NK-92 (cell line): ENCODE measurements around the gene ADGRD2.

Source experiments
- DNase-seq: peaks from one replicate; lab custom pipeline; 2025; ENCODE audit not compliant: unreplicated experiment; lab: John Stamatoyannopoulos, UW

Gene ADGRD2

GRCh38 chr9:124436320-124436719 lies 13.9 kb upstream of the ADGRD2 start:
- no peak for DNase-seq

DNA sequence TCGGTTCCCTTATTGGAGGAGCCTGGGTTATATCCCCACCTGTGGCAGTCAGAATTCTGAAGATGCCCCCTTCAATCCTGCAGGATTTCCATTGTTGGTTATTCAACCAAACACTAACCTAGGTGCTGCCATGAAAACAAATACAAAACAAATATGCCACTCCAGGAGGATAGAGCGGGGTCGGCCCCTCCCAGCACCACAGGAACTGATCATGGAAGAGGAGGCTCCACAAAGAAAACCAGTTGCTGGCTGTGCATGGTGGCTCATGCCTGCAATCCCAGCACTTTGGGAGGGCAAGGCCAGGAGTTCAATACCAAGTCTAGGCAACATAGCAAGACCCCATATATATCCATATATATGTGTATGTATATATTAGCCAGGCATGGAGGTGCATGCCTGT lies 13.2 kb upstream of the ADGRD2 start:
- no peak for DNase-seq

DNA sequence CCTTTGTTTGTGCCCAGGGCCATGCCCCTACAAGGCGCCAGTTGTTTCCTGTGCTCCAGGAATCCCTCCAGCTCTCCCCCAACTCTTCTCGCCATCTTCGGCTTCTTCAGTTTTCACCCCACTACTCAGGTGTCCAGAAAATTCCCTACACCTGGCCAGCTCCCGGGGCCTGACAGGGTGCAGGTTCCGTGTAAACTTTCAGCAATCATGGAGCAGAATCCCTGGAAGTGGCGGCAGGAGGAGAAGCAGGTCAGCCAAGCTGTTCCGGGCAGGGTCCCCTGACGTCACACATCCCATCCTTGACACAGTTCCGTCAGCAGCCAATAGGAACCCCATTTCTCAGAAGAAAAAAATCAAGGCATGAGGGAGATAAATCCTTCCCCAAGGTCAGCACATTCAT lies 12.2 kb upstream of the ADGRD2 start:
- DNase-seq, result no peak

- no peak for DNase-seq
Observed at GRCh38 chr9:124439086-124439485, 11.2 kb upstream of the ADGRD2 start.

GRCh38 chr9:124439686-124440243 lies 10.5 kb upstream of the ADGRD2 start:
- no peak for DNase-seq

- DNase-seq, result no peak
Observed at GRCh38 chr9:124440786-124441185, 9.5 kb upstream of the ADGRD2 start.

DNA sequence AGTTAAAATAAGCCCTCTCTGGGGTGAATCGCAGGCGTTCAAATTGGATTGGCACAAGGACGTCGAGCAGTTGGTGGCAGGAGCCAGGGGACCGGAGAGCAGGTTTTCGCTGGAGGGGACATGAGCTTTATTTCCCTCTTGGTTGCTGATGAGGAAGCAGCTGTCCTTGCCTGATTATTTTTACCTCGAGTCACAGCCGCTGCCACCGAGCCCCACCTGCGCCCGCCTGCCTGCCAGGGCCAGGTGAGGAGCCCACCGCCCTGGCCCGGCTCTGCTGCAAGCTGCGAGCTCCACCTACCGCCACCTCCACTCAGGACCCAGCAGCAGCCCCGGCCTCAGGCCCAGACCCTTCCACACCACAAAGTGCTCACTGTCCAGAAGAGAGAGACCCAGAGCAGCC lies 9.0 kb upstream of the ADGRD2 start:
- DNase-seq, result no peak

DNA sequence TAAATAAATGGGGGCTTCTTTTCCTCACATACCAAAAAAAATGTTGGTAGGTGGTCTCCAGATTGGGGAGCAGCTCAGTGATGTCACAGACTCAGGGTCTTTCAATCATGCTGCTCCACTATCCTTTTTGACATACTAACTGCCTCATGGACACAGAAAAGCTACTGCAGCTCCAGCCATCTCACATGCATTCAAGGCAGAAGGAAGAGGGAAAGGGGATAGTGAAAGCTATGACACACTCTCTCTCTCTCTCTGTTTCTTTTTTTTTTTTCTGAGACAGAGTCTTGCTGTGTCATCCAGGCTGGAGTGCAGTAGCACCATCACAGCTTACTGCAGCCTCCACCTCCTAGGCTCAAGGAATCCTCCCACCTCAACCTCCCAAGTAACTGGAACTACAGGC lies 7.9 kb upstream of the ADGRD2 start:
- DNase-seq, result no peak

GRCh38 chr9:124442826-124443225 lies 7.4 kb upstream of the ADGRD2 start:
- no peak for DNase-seq

DNA sequence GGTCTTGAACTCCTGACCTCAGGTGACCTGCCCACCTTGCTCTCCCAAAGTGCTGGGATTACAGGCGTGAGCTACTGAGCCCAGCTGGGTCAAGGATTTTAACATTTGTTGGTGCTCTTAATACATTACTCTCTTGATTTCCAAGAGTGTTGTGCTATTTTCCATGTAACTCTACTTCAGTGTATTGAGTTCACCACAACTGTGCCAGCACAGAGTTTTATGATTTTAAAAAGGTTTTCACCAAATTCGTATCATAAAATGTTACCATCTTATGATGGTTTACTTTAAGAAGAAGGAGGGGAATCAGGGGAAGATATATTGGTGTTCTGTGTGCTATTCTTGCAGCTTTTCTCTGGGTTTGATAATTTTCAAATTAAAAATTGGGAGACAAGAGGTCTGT lies 6.6 kb upstream of the ADGRD2 start:
- no peak for DNase-seq

DNA sequence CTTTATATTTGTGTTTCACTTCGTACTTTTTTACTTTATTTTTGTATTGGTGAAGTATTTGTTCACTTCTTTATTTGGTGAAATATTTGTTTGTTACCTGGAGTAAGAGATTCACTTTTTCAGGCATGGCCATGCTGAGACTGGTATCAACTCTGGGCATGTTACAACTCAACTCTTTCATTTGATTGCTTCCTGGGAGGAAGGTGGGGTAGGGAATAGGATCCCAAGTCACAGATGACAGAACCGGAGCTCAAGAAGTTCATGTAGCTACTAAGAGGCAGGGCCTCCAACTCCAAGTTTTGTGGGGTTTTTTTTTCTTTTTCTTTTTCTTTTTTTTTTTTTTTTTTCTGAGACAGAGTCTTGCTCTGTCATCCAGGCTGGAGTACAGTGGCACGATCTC lies 6.1 kb upstream of the ADGRD2 start:
- DNase-seq, result no peak

DNA sequence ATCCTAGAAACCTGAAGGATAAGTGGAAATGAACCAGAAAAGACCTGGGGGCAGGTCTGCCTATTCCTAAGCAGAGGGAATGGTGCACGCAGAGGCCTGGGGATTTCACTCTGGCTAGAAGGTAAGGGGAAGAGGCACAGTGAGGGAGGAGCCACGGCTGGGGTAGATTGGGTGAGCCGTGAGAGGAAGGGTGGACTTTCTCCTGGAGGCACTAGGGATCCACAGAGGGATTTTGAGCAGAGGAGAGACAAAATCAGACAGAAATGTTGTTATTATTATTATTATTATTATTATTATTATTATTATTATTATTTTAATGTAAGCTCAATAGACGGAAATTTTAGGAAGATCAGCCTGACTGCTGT lies 3.0 kb upstream of the ADGRD2 start:
- DNase-seq, result no peak

- DNase-seq, result no peak
Observed at GRCh38 chr9:124448019-124448418, 2.2 kb upstream of the ADGRD2 start.

DNA sequence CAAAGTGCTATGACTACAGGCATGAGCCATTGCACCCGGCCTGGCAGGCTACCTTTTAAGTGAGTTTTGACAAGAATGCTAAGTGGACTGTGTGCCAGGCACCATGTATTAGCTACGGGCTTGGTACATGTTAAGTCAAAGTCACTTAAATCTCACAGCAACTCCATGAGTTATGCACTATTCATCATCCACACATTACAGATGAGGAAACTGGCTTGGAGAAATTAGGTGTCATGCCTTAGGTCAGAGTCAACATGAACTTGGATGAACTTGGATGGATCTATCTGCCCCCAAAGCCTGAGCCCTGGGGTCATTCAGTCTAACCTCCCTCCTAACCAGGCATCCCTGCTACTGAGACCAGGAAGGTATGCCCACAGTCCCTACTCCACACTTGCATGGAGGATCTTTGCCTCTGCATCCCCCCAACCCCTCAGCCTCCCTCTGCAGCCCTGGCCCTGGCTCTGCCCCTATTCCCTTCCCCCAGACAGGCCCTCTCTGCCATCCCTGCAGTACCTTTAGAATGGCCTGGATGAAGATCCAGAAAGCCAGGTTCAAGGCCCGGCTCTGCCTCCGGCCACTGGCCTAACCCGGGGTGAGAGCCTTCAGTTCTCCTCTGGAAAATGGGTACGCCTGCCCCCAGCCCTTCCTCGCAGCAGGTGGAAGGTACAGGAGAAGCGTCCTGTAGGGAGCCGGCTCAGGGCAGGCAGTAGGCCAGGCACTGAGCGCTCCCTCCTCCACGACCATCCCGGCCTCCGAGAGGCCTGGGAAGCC lies 685 bp upstream of the ADGRD2 start:
- DNase-seq, result no peak

DNA sequence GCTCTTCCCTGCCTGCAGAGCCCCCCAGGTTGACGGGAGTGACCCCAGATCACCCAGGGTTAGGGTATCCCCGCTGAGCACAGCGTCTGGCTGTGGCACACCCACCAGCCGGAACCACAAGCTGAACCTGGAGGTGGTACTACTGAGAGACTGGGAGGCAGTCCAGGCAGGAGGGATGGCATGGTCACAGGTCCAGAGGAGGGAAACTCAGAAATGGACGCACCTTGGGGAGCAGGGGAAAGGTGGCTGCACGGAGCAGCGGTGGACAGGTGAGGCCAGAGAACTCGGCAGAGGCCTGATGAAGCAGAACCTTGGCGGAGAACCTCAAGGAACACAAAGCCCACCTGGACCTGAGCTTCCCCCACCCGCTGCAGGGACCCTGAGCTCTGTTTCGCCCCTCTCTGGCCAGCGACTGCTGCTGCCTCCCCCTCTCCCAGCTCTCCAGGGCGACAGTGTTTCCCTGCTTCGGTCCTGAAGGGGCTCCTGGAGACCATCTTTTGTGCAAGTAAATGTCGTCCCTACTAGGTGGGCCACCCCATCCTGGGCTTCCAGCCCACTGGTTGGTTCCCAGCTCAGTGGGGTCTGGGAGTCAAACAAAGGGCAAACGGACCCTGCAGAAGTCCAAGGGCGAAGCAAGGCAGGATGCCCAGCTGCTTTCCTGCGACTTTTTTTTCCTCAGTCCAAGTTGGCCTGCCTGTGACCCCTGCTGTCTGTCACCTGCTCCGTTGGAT lies 845 bp downstream of the ADGRD2 start:
- DNase-seq, result no peak

DNA sequence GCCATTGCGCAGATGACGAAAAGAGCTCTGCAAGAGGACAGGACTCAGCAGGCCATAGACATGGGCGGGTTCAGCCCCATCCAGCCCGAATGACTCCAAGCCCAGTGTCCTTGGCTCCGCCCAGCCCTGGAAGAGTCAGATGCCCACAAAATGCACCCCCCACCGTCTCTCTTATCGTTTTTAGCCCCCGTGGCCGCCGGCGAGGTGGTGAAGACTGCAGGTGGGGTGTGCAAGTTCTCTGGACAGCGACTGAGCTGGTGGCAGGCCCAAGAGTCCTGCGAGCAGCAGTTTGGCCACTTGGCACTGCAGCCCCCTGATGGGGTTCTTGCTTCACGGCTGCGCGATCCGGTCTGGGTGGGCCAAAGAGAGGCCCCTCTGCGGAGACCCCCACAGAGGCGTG lies 2.1 kb downstream of the ADGRD2 start:
- DNase-seq, result no peak

DNA sequence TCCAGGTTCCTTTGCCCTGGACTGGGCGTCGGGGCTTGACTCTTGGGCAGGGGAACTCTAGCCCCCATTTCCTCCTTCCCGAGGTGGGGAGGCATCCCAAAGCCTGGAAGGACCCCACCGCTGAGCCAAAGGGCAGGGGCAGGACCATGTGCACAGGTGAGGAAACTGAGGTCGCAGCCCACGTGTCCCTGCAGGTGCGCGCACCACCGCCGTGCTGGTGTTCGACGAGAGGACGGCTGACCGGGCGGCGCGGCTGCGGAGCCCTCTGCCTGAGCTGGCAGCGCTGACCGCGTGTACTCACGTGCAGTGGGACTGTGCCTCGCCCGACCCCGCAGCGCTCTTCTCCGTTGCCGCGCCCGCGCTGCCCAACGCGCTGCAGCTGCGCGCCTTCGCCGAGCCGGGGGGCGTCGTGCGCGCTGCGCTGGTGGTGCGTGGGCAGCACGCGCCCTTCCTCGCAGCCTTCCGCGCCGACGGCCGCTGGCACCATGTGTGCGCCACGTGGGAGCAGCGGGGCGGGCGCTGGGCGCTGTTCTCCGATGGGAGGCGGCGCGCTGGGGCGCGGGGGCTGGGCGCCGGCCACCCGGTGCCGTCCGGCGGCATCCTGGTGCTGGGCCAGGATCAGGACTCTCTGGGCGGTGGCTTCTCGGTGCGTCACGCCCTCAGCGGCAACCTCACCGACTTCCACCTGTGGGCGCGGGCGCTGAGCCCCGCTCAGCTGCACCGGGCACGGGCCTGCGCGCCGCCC lies 2.8 kb downstream of the ADGRD2 start:
- no peak for DNase-seq

DNA sequence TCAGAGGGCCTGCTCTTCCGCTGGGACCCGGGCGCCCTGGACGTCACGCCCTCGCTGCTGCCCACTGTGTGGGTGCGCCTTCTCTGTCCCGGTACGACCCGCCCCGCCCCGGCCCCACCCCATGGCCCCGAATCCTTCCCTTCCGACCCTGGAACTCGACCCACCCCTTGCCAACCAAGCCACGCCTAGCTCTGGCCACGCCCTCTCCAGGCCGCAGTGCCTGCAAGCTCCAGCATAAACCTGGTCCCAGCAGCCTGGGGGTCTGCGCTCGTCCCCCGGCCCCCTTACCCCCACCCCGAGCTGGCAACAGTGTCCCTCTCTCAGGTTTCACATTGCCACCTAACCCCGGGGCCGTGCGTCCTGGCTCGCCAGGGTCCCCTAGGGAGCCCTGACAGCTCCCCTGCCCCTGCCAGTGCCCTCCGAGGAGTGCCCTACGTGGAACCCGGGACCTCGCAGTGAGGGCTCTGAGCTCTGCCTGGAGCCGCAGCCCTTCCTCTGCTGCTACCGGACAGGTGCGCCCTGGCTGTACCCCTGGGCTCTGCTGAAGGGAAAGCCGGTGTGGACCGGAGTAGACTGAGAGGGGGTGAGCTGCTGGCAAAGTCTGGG lies 3.4 kb downstream of the ADGRD2 start:
- no peak for DNase-seq

DNA sequence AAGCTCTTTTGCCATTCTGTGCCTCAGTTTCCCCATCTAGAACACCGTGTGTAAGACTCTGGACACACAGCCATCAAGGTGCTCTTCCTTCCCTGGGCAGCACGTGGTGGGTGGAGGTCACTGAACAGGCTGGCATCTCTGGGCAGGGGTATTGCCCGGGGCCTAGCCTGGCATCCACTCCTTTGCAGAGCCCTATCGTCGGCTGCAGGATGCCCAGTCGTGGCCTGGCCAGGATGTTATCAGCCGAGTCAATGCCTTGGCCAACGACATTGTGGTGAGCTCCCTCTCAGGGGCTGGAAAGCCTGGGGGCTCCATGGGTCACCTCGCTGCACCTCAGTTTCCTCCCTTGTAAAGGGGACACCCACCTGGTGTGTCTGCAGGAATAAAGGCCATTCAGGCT lies 4.0 kb downstream of the ADGRD2 start:
- no peak for DNase-seq

GRCh38 chr9:124454791-124455443 lies 4.7 kb downstream of the ADGRD2 start:
- no peak for DNase-seq

GRCh38 chr9:124455820-124456219 lies 5.6 kb downstream of the ADGRD2 start:
- no peak for DNase-seq
